K562 (cell line): Measurements from ENCODE around the gene CYB5R3. TPM values are rescaled to one million over a fixed set of nuclear protein-coding genes. Genes with fewer than 3 reads are reported as not detected.
A peak's percentile ranks its signal among the peaks of the same experiment; 100 is the strongest.
"Not testable (repeated sequence)": the region's sequence is repeated elsewhere in the genome, so short reads cannot be mapped to it uniquely, and the experiment has no call there.

ENCODE experiments used
- ATAC-seq: fragments of 200-7000 bp; cut with Tn5 transposase; 3 replicates; pipeline ENCODE4 v1.9.1; 2020; ENCODE audit warnings: moderate library complexity
- BruUV-seq: library from RNA; stranded (reverse); fragments of 400-500 nt; replicated peaks from 2 replicates; lab custom pipeline; 2021; lab: Mats Ljungman, UMichigan
- CTCF ChIA-PET: fragments of 300-600 bp; formaldehyde crosslinking; extraction: SDS; loops from one replicate; lab custom pipeline; 2021; ENCODE audit warnings: low intra/inter-chr PET ratio; lab: Yijun Ruan, JAX
- POLR2A ChIA-PET: fragments of 300-600, 350-650 bp; sonication (Branson Sonifier 250); formaldehyde crosslinking; extraction: SDS; loops from one replicate; lab custom pipeline; 2021; ENCODE audit warnings: antibody characterized with exemption, inconsistent platforms; lab: Yijun Ruan, JAX
- DNase-seq, 4 experiments: peaks; one replicate each; pipeline versions ENCODE4 v3.0.0 to v3.0.0-alpha.2; 2011 to 2018; ENCODE audit warnings: low spot score in 3 of 4, mixed read lengths in 3 of 4; ENCODE audit errors: extremely low read depth in 1 of 4
- FAIRE-seq: peaks from 2 replicates; lab custom pipeline; 2011; peaks lifted over from hg19 to GRCh38; lab: Jason Lieb, UNC
- H2AFZ ChIP-seq: 2 replicates; pipeline ENCODE4 v1.6.0; 2011; ENCODE audit warnings: low read depth, low read length, control low read depth, inconsistent platforms
- H3K27ac ChIP-seq: fragments of 200-600 bp; 3 replicates; pipeline ENCODE4 v1.8.0; 2011; ENCODE audit warnings: low read depth, mild to moderate bottlenecking, control low read depth, inconsistent platforms, low read length, moderate library complexity, mixed read lengths; ENCODE audit errors: extremely low read depth
- H3K27me3 ChIP-seq, 2 experiments: fragments of 300-600 bp in 1 of 2; 2 replicates in 1 of 2; 3 replicates in 1 of 2; pipeline versions ENCODE4 v1.6.0 to v1.8.0; 2011; ENCODE audit warnings: inconsistent platforms in 2 of 2, low read length in 2 of 2, mild to moderate bottlenecking in 1 of 2, mixed read lengths in 1 of 2, moderate library complexity in 1 of 2; ENCODE audit not compliant: control insufficient read depth in 2 of 2, insufficient read depth in 2 of 2
- H3K36me3 ChIP-seq: fragments of 300-600 bp; 3 replicates; pipeline ENCODE4 v1.8.0; 2011; ENCODE audit warnings: mild to moderate bottlenecking, low read length, inconsistent platforms; ENCODE audit not compliant: control insufficient read depth, insufficient read depth
- H3K4me1 ChIP-seq, 2 experiments: fragments of 200-600 bp in 1 of 2; replicated peaks in 1 of 2; 2 replicates in 1 of 2; 3 replicates in 1 of 2; pipeline versions ENCODE4 v1.5.1 to v1.8.0; 2011; ENCODE audit warnings: inconsistent platforms in 2 of 2, low read length in 2 of 2, mild to moderate bottlenecking in 1 of 2, mixed read lengths in 1 of 2, moderate library complexity in 1 of 2; ENCODE audit not compliant: control insufficient read depth in 2 of 2, insufficient read depth in 2 of 2
- H3K4me2 ChIP-seq: 2 replicates; pipeline ENCODE4 v1.6.1; 2011; ENCODE audit warnings: low read length, control low read depth, inconsistent platforms, mixed read lengths; ENCODE audit not compliant: insufficient read depth
- H3K4me3 ChIP-seq: fragments of 200-600 bp; sonication (generic), shearing (Covaris generic); 2 replicates; pipeline ENCODE4 v1.5.1; 2016; ENCODE audit warnings: control low read depth, inconsistent platforms
- H3K79me2 ChIP-seq: fragments of 200-600 bp; 3 replicates; pipeline ENCODE4 v1.8.0; 2011; ENCODE audit warnings: low read length, inconsistent platforms; ENCODE audit not compliant: control insufficient read depth, insufficient read depth
- H3K9ac ChIP-seq, 2 experiments: 2 replicates each; pipeline versions ENCODE4 v1.6.0 to v1.6.1; 2011; ENCODE audit warnings: low read depth in 2 of 2, low read length in 2 of 2, control low read depth in 1 of 2, inconsistent platforms in 1 of 2, mild to moderate bottlenecking in 1 of 2, mixed read lengths in 1 of 2; ENCODE audit not compliant: insufficient read depth in 1 of 2
- H3K9me1 ChIP-seq: one replicate; pipeline ENCODE4 v1.6.0; 2011; ENCODE audit warnings: inconsistent platforms, mild to moderate bottlenecking, low read length, moderate library complexity; ENCODE audit not compliant: control insufficient read depth, insufficient read depth
- H3K9me3 ChIP-seq: replicated peaks from 2 replicates; pipeline ENCODE4 v1.5.1; 2011; ENCODE audit warnings: low read depth, low read length, inconsistent platforms; ENCODE audit not compliant: control insufficient read depth, insufficient read depth
- H4K20me1 ChIP-seq: replicated peaks from 2 replicates; pipeline ENCODE4 v1.6.1; 2011; ENCODE audit warnings: low read length, inconsistent platforms, mixed read lengths; ENCODE audit not compliant: control insufficient read depth, insufficient read depth
- WGBS: fragments of 100-300 bp; shearing (Covaris generic); methylation state at CpG from one replicate; pipeline ENCODE4 v1.1.6; 2016; ENCODE audit warnings: low coverage, mixed read lengths; ENCODE audit not compliant: insufficient coverage; ENCODE audit errors: missing lambda C conversion rate; 5-methylcytosine and 5-hydroxymethylcytosine counted together
- in situ Hi-C: fragments of 300-500 bp; cut with MboI; formaldehyde crosslinking; loops from 4 replicates; pipeline ENCODE4 v1.15.0; 2018; ENCODE audit warnings: inconsistent platforms, mixed read lengths
- intact Hi-C: fragments of 100-400 bp; cut with micrococcal nuclease; formaldehyde crosslinking; loops from 2 replicates; pipeline ENCODE4 v1.14.2; 2022
- polyA plus RNA-seq, 8 experiments: library from polyadenylated mRNA; depleted of rRNA in 4 of 8; stranded (reverse) in 5 of 8; unstranded in 3 of 8; fragments of >200 nt; fragmentation: Nextera tagmentation in 2 of 8; fragmentation: Illumina TruSeq in 1 of 8; extraction: Ambion mirVana in 2 of 8; extraction: Trizol in 1 of 8; gene quantifications; 2 replicates each; pipeline versions ENCODE4 v1.2.1 to v1.2.3, GENCODE V29; 2011 to 2014; ENCODE audit warnings: inconsistent platforms in 1 of 8, missing spikeins in 1 of 8
- total RNA-seq, 7 experiments: library from RNA; depleted of rRNA in 6 of 7; stranded (reverse); fragments of >200 nt in 6 of 7; fragmentation: Illumina TruSeq in 2 of 7; extraction: Trizol in 2 of 7; gene quantifications; 2 replicates each; pipeline versions ENCODE4 v1.2.1 to v1.2.3, GENCODE V29; 2011 to 2021; ENCODE audit warnings: low replicate concordance in 1 of 7
- TF ChIP-seq, protein P1 (sequence below): IDR thresholded peaks from 2 replicates; pipeline ENCODE4 v1.6.1; 2016; ENCODE audit warnings: missing genetic modification characterization, missing compliant biosample characterization

Gene CYB5R3
- total and polyA plus RNA-seq, 9 of the 15 experiments (the other 6 are each of a cell fraction or from before 2014, with no cell fraction given), result 1.4 to 66.8 (median 23.4) TPM

DNA sequence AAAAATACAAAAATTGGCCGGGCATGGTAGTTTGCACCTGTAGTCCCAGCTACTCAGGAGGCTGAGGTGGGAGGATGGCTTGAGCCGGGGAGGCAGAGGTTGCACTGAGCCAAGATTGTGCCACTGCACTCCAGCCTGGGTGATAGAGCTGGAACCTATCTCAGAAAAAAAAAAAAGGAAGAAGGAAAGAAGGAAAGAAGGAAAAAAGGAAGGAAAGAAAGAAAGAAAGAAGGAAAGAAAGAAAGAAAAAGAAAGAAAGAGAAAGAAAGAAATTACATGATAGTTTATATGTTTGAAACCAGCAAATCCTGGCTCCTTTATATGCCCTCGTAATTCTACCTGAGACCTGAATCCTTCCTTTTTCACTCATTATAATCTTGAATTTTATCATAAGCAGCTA, 17.2 kb upstream of the CYB5R3 start:
- CTCF ChIA-PET, BruUV-seq, POLR2A ChIA-PET, H3K27me3 ChIP-seq, H3K9me1 ChIP-seq, intact Hi-C loops, H3K36me3 ChIP-seq, FAIRE-seq, ATAC-seq, H3K79me2 ChIP-seq, H3K9me3 ChIP-seq, H2AFZ ChIP-seq, H3K4me3 ChIP-seq, in situ Hi-C loops, H3K9ac ChIP-seq, H3K27ac ChIP-seq, DNase-seq, H4K20me1 ChIP-seq, H3K4me2 ChIP-seq: not testable (repeated sequence)
- WGBS, result 4% methylated on average over 2 of the region's 3 CpGs
- TF ChIP-seq, protein P1, sequence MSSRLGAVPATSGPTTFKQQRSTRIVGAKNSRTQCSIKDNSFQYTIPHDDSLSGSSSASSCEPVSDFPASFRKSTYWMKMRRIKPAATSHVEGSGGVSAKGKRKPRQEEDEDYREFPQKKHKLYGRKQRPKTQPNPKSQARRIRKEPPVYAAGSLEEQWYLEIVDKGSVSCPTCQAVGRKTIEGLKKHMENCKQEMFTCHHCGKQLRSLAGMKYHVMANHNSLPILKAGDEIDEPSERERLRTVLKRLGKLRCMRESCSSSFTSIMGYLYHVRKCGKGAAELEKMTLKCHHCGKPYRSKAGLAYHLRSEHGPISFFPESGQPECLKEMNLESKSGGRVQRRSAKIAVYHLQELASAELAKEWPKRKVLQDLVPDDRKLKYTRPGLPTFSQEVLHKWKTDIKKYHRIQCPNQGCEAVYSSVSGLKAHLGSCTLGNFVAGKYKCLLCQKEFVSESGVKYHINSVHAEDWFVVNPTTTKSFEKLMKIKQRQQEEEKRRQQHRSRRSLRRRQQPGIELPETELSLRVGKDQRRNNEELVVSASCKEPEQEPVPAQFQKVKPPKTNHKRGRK (tag), result peak; percentile 64
- H3K4me1 ChIP-seq, result peaks cover 0 to 11% of the 10 kb centered on the region in 2 experiments; a peak in 2 of 5 replicates
